ENCODE measurements around the gene HDX.

The HDX gene

DNA sequence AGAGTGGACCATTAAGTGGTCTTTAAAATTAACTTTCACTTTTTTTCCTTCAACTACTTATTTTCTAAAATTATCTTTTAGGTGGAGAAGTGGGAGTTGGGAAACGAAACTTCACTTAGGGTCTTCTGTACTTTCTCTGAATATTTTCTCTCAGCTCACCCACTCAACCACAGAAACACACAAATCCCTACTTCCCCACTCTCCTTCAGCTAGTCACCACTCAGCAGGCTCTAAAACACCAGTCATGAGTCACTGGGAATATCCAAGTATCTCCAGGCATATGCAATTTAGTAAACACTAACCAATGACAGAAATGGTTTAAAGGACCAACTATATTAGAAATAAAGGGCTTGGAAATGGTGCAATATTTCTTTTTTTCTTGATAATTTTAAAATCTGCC is 161.3 kb downstream of the HDX start:
- no peak for TF ChIP-seq CTCF (IDR thresholded peaks at IDR 0.05; ENCODE audit: control insufficient read depth, insufficient read depth, low read depth, low read length, missing control alignments)
- DNase-seq (ENCODE audit: low read depth): no peak
- no peak overlapping the region for H3K4me3 ChIP-seq (ENCODE audit: control insufficient read depth, low read depth, low read length)

DNA sequence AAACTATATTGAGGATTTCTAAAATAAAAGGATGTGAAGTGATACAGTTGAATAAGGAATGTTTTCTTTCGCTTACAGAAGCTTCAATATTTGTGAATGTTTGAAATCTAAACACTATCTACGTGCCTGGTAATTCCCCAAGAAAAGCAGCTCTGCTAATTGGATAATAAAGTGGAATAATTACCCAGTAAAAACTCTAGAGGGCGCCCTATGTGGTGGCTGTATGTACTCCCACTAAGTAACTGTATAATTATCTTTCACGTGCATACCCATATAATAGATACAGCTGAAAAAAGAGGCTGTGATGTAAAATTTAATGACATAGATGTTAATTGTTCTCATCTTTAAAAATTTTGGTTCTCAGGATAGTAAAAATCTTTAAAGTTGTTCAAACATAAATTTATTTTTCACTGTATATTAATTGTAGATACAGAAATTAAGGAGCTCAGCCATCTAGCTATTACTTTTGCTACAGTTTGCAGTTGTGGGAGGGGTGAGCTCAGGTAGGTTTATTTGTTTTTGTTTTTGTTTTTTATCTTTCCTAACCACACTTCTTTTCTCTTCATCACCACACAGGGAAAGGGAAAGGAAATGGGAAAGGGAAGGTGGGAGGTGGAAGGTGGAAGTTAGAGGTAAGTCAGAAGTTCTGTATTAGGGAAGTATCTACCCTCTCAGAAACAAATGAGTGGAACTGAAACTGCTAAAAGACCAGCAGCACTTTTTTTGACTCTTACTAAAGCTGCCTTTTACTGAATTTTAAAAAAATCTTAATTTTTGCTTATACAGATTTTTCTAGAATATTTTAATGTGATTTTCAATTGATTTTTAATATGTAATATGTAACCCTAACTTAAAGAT is 162.5 kb downstream of the HDX start:
- TF ChIP-seq CTCF (IDR thresholded peaks at IDR 0.05; ENCODE audit: control insufficient read depth, insufficient read depth, low read depth, low read length, missing control alignments): peak; percentile 57
- DNase-seq (ENCODE audit: low read depth): no peak

DNA sequence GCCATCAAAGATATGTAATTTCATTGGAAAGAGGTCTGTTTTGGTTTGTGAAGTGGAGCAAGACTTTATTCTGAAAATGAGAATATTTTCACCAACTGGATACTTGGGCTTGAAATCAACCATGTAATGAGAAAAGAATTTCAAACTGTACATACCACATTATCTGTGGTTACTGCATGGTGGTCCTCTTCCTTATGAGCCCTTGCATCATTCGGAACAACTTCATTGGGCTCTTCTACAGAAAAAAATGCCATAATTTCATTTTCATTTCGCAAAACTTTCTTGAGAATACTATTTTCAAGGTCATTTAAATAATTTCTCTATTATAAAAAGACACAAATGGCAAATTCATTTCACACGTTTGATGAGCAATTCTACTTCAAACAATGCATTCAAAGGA is 165.6 kb downstream of the HDX start:
- no peak overlapping the region for H3K4me3 ChIP-seq (ENCODE audit: control insufficient read depth, low read depth, low read length)
- DNase-seq (ENCODE audit: low read depth): no peak
- TF ChIP-seq CTCF (IDR thresholded peaks at IDR 0.05; ENCODE audit: control insufficient read depth, insufficient read depth, low read depth, low read length, missing control alignments): no peak

More for the DNA sequence above, 162.5 kb downstream of the HDX start:
- H3K4me3 ChIP-seq (ENCODE audit: control insufficient read depth, low read depth, low read length): no peak overlapping the region

DNA sequence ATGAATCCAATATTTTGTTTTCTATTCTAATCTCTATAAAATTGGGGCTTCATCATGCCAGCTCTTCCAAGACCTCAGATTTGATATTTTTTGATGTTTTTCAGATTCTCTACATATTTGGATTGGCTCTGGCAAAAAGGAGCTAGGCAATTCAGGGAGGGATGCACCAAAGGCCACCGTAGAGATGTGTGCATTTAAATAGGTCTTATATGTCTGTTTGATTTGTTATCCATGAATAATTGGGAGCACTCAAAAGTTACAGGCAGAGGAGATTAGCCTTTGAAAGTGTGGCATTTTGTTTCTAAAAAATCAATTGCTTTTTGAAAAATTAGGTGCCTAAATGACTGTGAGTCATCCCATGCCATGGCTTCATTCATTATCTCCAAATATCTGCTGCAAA is 167.1 kb downstream of the HDX start:
- TF ChIP-seq CTCF (IDR thresholded peaks at IDR 0.05; ENCODE audit: control insufficient read depth, insufficient read depth, low read depth, low read length, missing control alignments): no peak
- DNase-seq (ENCODE audit: low read depth): no peak
- no peak overlapping the region for H3K4me3 ChIP-seq (ENCODE audit: control insufficient read depth, low read depth, low read length)

GRCh38 chrX:84322083-84322827 is 180.0 kb downstream of the HDX start:
- DNase-seq (ENCODE audit: low read depth): no peak
- TF ChIP-seq CTCF (IDR thresholded peaks at IDR 0.05; ENCODE audit: control insufficient read depth, insufficient read depth, low read depth, low read length, missing control alignments): no peak
- no peak overlapping the region for H3K4me3 ChIP-seq (ENCODE audit: control insufficient read depth, low read depth, low read length)

DNA sequence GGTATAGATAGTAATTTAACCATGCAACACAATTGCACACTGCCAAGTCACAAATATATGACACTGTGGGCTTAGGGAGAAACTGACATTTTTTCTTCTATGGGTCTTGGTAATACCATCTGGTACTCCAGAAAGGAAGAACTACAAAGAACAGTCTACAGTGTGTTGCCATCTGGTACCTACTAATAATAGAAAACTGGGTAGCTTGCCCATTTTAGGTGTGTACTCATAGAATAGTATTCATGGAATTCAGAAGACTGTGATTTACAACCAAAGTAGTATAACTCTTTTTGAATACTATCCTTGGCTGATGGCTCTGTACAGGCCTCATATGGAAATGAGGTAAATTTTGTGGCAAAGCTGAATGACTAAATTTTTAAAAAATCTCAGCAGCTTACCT is 181.6 kb downstream of the HDX start:
- no peak for DNase-seq (ENCODE audit: low read depth)
- no peak for TF ChIP-seq CTCF (IDR thresholded peaks at IDR 0.05; ENCODE audit: control insufficient read depth, insufficient read depth, low read depth, low read length, missing control alignments)

More for the DNA sequence above, 181.6 kb downstream of the HDX start:
- H3K4me3 ChIP-seq (ENCODE audit: control insufficient read depth, low read depth, low read length): no peak overlapping the region
